Keratinocyte (primary cell): ENCODE measurements around the gene ZBTB7B.

Experiments
- CTCF ChIP-seq, 3 experiments: IDR thresholded peaks in 1 of 3; conservative IDR thresholded peaks in 1 of 3; optimal IDR thresholded peaks in 1 of 3; 2 replicates in 2 of 3; 3 replicates in 1 of 3; pipeline versions ENCODE3 to v1.5.1; 2011; ENCODE audit warnings: low read length in 3 of 3, mild to moderate bottlenecking in 3 of 3, moderate library complexity in 2 of 3, control low read depth in 1 of 3, inconsistent platforms in 1 of 3; ENCODE audit not compliant: insufficient read depth in 2 of 3; ENCODE audit errors: extremely low read depth in 1 of 3
- EZH2 ChIP-seq: IDR thresholded peaks from one replicate; pipeline ENCODE4 v1.6.1; 2012; ENCODE audit warnings: inconsistent platforms, mild to moderate bottlenecking, low read length, moderate library complexity

GRCh38 chr1:155000411-155000725 lies 2.2 kb upstream of the ZBTB7B start:
- TF ChIP-seq CTCF (optimal IDR thresholded peaks at IDR 0.05 in 1 of 3, IDR thresholded peaks at IDR 0.05 in 1 of 3, conservative IDR thresholded peaks at IDR 0.05 in 1 of 3; ENCODE audit: extremely low read depth in 1 of 3, insufficient read depth in 2 of 3, low read length in 3 of 3) = no peak
- no peak for TF ChIP-seq EZH2
